Measurements from ENCODE around the gene MTFR1L.

The MTFR1L gene

GRCh38 chr1:25808481-25809244 lies 11.1 kb upstream of the MTFR1L start:
- no peak for DNase-seq

GRCh38 chr1:25809283-25809926 lies 10.3 kb upstream of the MTFR1L start:
- no peak for DNase-seq

- no peak for DNase-seq
Measured at GRCh38 chr1:25809929-25810328, 9.8 kb upstream of the MTFR1L start.

GRCh38 chr1:25810341-25811299 lies 9.1 kb upstream of the MTFR1L start:
- DNase-seq, result peak; percentile 56 to 82 (median 70)

GRCh38 chr1:25811384-25812082 lies 8.2 kb upstream of the MTFR1L start:
- no peak for DNase-seq

GRCh38 chr1:25813071-25813733 lies 6.6 kb upstream of the MTFR1L start:
- DNase-seq, result no peak

GRCh38 chr1:25813734-25814471 lies 5.9 kb upstream of the MTFR1L start:
- DNase-seq, result no peak

- DNase-seq, result no peak
Measured at GRCh38 chr1:25814549-25815087, 5.1 kb upstream of the MTFR1L start.

- no peak for DNase-seq
Measured at GRCh38 chr1:25815208-25816111, 4.3 kb upstream of the MTFR1L start.

- no peak for DNase-seq
Measured at GRCh38 chr1:25816112-25816718, 3.5 kb upstream of the MTFR1L start.

- no peak for DNase-seq
Measured at GRCh38 chr1:25817840-25818501, 1.8 kb upstream of the MTFR1L start.

- DNase-seq, result no peak
Measured at GRCh38 chr1:25818569-25818968, 1.2 kb upstream of the MTFR1L start.

- peak in 3 of 4 experiments; percentile 28 to 47 (median 40) for DNase-seq
Measured at GRCh38 chr1:25820247-25821111, 725 bp downstream of the MTFR1L start.

GRCh38 chr1:25821112-25821476 lies 1.3 kb downstream of the MTFR1L start:
- no peak for DNase-seq

GRCh38 chr1:25821630-25822091 lies 1.9 kb downstream of the MTFR1L start:
- no peak for DNase-seq

GRCh38 chr1:25825605-25826004 lies 5.9 kb downstream of the MTFR1L start:
- no peak for DNase-seq

GRCh38 chr1:25826571-25826970 lies 6.8 kb downstream of the MTFR1L start:
- no peak for DNase-seq

GRCh38 chr1:25828491-25828890 lies 8.7 kb downstream of the MTFR1L start:
- no peak for DNase-seq

Measured in activated CD4-positive, CD25-positive, alpha-beta regulatory T cell (primary cell).